ENCODE results near the gene TBC1D1. TPM values are rescaled to one million over a fixed set of nuclear protein-coding genes. Genes with fewer than 3 reads are reported as not detected.

TBC1D1 gene
- total and polyA plus RNA-seq, 2 donors (not counting 3 experiments of a cell fraction or from before 2014, with no cell fraction given), result 63.5 to 116 TPM

GRCh38 chr4:38153387-38153760 is 262.5 kb downstream of the TBC1D1 start:
- Histone ChIP-seq H3K36me3 (ENCODE audit: control insufficient read depth in 2 of 2, extremely low read depth in 1 of 2, insufficient read depth in 2 of 2, low read length in 2 of 2) (no peaks in the 10 kb centered on the region), H3K27ac (ENCODE audit: insufficient read depth, low read depth, low read length) (no peak overlapping the region), H4K20me1 (replicated peaks; ENCODE audit: control insufficient read depth, extremely low read depth, insufficient read depth, low read length) (no peaks in the 10 kb centered on the region), H3K4me3 (replicated peaks in 1 of 3; ENCODE audit: insufficient read depth in 1 of 3, low read depth in 1 of 3, low read length in 3 of 3) (no peak overlapping the region), H3K27me3 (ENCODE audit: control insufficient read depth in 2 of 2, insufficient read depth in 2 of 2, low read length in 2 of 2) (peaks cover 0 to 9% of the 10 kb centered on the region in 2 experiments), H3K4me1 (ENCODE audit: control insufficient read depth, extremely low read depth, insufficient read depth, low read length) (no peaks in the 10 kb centered on the region), H3K9me1 (replicated peaks; ENCODE audit: control insufficient read depth, extremely low read depth, insufficient read depth, low read length) (no peaks in the 10 kb centered on the region), H2AFZ (ENCODE audit: low read depth, low read length) (no peak overlapping the region), H3K4me2 (ENCODE audit: insufficient read depth, low read length) (no peak overlapping the region), H3K79me2 (ENCODE audit: control insufficient read depth, insufficient read depth, low read length) (no peaks in the 10 kb centered on the region), H3K9me3 (replicated peaks; ENCODE audit: control insufficient read depth, insufficient read depth, low read length) (no peaks in the 10 kb centered on the region), H3K9ac (replicated peaks; ENCODE audit: extremely low read depth, insufficient read depth, low read length) (no peak overlapping the region)
- TF ChIP-seq, protein P1, sequence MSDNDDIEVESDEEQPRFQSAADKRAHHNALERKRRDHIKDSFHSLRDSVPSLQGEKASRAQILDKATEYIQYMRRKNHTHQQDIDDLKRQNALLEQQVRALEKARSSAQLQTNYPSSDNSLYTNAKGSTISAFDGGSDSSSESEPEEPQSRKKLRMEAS (IDR thresholded peaks at IDR 0.05; ENCODE audit: insufficient read depth, insufficient read length), result no peak
- TF ChIP-seq POLR2AphosphoS5 (IDR thresholded peaks at IDR 0.05; ENCODE audit: insufficient read depth, low read depth, low read length) (no peak), JUN (IDR thresholded peaks at IDR 0.05; ENCODE audit: borderline replicate concordance, insufficient read depth, insufficient read length, low read depth) (no peak), GATA2 (IDR thresholded peaks at IDR 0.05; ENCODE audit: insufficient read depth, insufficient read length, low read depth, low read length) (no peak), FOS (IDR thresholded peaks at IDR 0.05; ENCODE audit: borderline replicate concordance, insufficient read depth, low read length) (no peak), EZH2 (IDR thresholded peaks at IDR 0.05; ENCODE audit: borderline replicate concordance, low read depth, low read length, severe bottlenecking) (no peak), MYC (IDR thresholded peaks at IDR 0.05; ENCODE audit: low read depth, low read length) (no peak), POLR2A (IDR thresholded peaks at IDR 0.05; ENCODE audit: low read depth, low read length) (no peak)
- TF ChIP-seq, protein P2, sequence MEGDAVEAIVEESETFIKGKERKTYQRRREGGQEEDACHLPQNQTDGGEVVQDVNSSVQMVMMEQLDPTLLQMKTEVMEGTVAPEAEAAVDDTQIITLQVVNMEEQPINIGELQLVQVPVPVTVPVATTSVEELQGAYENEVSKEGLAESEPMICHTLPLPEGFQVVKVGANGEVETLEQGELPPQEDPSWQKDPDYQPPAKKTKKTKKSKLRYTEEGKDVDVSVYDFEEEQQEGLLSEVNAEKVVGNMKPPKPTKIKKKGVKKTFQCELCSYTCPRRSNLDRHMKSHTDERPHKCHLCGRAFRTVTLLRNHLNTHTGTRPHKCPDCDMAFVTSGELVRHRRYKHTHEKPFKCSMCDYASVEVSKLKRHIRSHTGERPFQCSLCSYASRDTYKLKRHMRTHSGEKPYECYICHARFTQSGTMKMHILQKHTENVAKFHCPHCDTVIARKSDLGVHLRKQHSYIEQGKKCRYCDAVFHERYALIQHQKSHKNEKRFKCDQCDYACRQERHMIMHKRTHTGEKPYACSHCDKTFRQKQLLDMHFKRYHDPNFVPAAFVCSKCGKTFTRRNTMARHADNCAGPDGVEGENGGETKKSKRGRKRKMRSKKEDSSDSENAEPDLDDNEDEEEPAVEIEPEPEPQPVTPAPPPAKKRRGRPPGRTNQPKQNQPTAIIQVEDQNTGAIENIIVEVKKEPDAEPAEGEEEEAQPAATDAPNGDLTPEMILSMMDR (IDR thresholded peaks at IDR 0.05; ENCODE audit: extremely low read depth in 1 of 2, insufficient read depth in 1 of 2, low read depth in 1 of 2, low read length in 2 of 2), result no peak
- FAIRE-seq (no peak), DNase-seq (ENCODE audit: low read depth, low spot score) (no peak)
- CTCF ChIA-PET, result no interaction called here
- no TSS peak for BruUV-seq (replicated peaks)
- POLR2A ChIA-PET, result no interaction called here
- dilution Hi-C loops (cut with MboI; ENCODE audit: extremely low pct_ligation_motif_present, low sequenced_read_pairs), result loop anchor here (25.0 kb wide), 1 partner anchor 509 kb away; the partner anchor contains the start of gene KLF3
- intact Hi-C loops (cut with micrococcal nuclease), result no loop called here

All from endothelial cell of umbilical vein (primary cell).